WTC11 (cell line): Measurements from ENCODE around the gene GNAS-AS1.

Source experiments
- KAT7 ChIP-seq: sonication (generic); formaldehyde crosslinking; IDR thresholded peaks from 2 replicates; pipeline ENCODE4 v1.8.1; 2023; ENCODE audit warnings: missing genetic modification reagents, mild to moderate bottlenecking, borderline replicate concordance
- ZBTB21 ChIP-seq: sonication (generic); formaldehyde crosslinking; IDR thresholded peaks from 2 replicates; pipeline ENCODE4 v1.8.1; 2023; ENCODE audit warnings: mild to moderate bottlenecking, missing genetic modification reagents, borderline replicate concordance
- ZNF281 ChIP-seq: sonication (generic); formaldehyde crosslinking; IDR thresholded peaks from 2 replicates; pipeline ENCODE4 v1.8.0; 2023; ENCODE audit warnings: mild to moderate bottlenecking, missing genetic modification reagents
- TF ChIP-seq, protein P1 (sequence below): fragments of 200-600 bp; IDR thresholded peaks from 2 replicates; pipeline ENCODE4 v1.8.0; 2022; ENCODE audit warnings: antibody characterized with exemption

GRCh38 chr20:58889798-58890517 lies 39.3 kb upstream of the GNAS-AS1 start:
- TF ChIP-seq, protein P1, sequence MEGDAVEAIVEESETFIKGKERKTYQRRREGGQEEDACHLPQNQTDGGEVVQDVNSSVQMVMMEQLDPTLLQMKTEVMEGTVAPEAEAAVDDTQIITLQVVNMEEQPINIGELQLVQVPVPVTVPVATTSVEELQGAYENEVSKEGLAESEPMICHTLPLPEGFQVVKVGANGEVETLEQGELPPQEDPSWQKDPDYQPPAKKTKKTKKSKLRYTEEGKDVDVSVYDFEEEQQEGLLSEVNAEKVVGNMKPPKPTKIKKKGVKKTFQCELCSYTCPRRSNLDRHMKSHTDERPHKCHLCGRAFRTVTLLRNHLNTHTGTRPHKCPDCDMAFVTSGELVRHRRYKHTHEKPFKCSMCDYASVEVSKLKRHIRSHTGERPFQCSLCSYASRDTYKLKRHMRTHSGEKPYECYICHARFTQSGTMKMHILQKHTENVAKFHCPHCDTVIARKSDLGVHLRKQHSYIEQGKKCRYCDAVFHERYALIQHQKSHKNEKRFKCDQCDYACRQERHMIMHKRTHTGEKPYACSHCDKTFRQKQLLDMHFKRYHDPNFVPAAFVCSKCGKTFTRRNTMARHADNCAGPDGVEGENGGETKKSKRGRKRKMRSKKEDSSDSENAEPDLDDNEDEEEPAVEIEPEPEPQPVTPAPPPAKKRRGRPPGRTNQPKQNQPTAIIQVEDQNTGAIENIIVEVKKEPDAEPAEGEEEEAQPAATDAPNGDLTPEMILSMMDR: no peak
- no peak; the same call in 1 of the 2 replicates for TF ChIP-seq KAT7 (CRISPR knock-in tag)
- TF ChIP-seq ZNF281 (CRISPR knock-in tag): no peak
- no peak for TF ChIP-seq ZBTB21 (CRISPR knock-in tag)
